ENCODE results near the gene SPOCK1. TPM values are rescaled to one million over a fixed set of nuclear protein-coding genes. Genes with fewer than 3 reads are reported as not detected.

Gene SPOCK1
- total and polyA plus RNA-seq, 2 donors (not counting 3 experiments of a cell fraction or from before 2014, with no cell fraction given) = 144 to 280 TPM

DNA sequence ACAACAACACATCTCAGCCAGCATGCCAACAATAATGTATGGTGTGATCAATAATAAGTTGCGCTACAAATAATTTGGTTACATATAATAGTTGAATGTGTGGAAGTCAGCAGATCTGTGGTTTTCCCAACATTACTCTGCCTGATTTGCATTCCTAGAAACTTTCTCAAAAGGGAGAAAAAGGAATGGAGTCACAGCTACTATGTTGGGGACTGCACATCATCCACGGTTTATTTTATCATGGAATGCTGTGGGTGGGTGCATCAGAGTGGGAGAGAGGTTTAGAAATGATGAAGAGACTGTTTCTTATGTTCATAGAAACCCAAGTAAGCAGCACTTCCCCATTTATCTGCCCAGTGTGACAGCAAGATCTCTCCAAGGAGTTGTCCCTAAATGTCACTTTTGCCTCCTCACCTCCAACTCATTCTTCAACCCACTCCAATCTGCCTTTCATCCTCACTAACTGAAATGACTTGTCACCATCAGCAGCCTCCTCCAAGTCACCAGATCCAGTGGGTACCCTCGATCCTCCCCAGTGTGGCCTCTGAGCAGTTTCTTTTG is 2.8 kb upstream of the SPOCK1 start:
- intact Hi-C loops (cut with micrococcal nuclease) (no loop called here), dilution Hi-C loops (cut with MboI; ENCODE audit: extremely low pct_ligation_motif_present, low sequenced_read_pairs) (no loop called here)
- H3K9me1 ChIP-seq (replicated peaks; ENCODE audit: control insufficient read depth, extremely low read depth, insufficient read depth, low read length) = no peaks in the 10 kb centered on the region
- DNase-seq (ENCODE audit: low read depth, low spot score) (no peak), FAIRE-seq (no peak)
- H3K36me3 ChIP-seq (ENCODE audit: control insufficient read depth in 2 of 2, extremely low read depth in 1 of 2, insufficient read depth in 2 of 2, low read length in 2 of 2) = no peaks in the 10 kb centered on the region
- no peak overlapping the region for H2AFZ ChIP-seq (ENCODE audit: low read depth, low read length)
- TF ChIP-seq FOS (IDR thresholded peaks at IDR 0.05; ENCODE audit: borderline replicate concordance, insufficient read depth, low read length) (no peak), GATA2 (IDR thresholded peaks at IDR 0.05; ENCODE audit: insufficient read depth, insufficient read length, low read depth, low read length) (no peak), POLR2AphosphoS5 (IDR thresholded peaks at IDR 0.05; ENCODE audit: insufficient read depth, low read depth, low read length) (no peak), POLR2A (IDR thresholded peaks at IDR 0.05; ENCODE audit: low read depth, low read length) (no peak), MYC (IDR thresholded peaks at IDR 0.05; ENCODE audit: low read depth, low read length) (no peak), EZH2 (IDR thresholded peaks at IDR 0.05; ENCODE audit: borderline replicate concordance, low read depth, low read length, severe bottlenecking) (no peak), JUN (IDR thresholded peaks at IDR 0.05; ENCODE audit: borderline replicate concordance, insufficient read depth, insufficient read length, low read depth) (no peak)
- TF ChIP-seq, protein P1, sequence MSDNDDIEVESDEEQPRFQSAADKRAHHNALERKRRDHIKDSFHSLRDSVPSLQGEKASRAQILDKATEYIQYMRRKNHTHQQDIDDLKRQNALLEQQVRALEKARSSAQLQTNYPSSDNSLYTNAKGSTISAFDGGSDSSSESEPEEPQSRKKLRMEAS (IDR thresholded peaks at IDR 0.05; ENCODE audit: insufficient read depth, insufficient read length) = no peak
- TF ChIP-seq, protein P2, sequence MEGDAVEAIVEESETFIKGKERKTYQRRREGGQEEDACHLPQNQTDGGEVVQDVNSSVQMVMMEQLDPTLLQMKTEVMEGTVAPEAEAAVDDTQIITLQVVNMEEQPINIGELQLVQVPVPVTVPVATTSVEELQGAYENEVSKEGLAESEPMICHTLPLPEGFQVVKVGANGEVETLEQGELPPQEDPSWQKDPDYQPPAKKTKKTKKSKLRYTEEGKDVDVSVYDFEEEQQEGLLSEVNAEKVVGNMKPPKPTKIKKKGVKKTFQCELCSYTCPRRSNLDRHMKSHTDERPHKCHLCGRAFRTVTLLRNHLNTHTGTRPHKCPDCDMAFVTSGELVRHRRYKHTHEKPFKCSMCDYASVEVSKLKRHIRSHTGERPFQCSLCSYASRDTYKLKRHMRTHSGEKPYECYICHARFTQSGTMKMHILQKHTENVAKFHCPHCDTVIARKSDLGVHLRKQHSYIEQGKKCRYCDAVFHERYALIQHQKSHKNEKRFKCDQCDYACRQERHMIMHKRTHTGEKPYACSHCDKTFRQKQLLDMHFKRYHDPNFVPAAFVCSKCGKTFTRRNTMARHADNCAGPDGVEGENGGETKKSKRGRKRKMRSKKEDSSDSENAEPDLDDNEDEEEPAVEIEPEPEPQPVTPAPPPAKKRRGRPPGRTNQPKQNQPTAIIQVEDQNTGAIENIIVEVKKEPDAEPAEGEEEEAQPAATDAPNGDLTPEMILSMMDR (IDR thresholded peaks at IDR 0.05; ENCODE audit: extremely low read depth in 1 of 2, insufficient read depth in 1 of 2, low read depth in 1 of 2, low read length in 2 of 2) = no peak
- ChIA-PET CTCF (interaction anchor here (1.2 kb wide), 1 partner anchor 182 kb away, joined by 12 read pairs; no protein-coding TSS in a partner anchor), POLR2A (no interaction called here)
- no TSS peak for BruUV-seq (replicated peaks)
- no peak overlapping the region for H3K9ac ChIP-seq (replicated peaks; ENCODE audit: extremely low read depth, insufficient read depth, low read length)
- no peaks in the 10 kb centered on the region for H4K20me1 ChIP-seq (replicated peaks; ENCODE audit: control insufficient read depth, extremely low read depth, insufficient read depth, low read length)
- H3K9me3 ChIP-seq (replicated peaks; ENCODE audit: control insufficient read depth, insufficient read depth, low read length) = no peaks in the 10 kb centered on the region
- peaks cover 12% of the 10 kb centered on the region for H3K4me1 ChIP-seq (ENCODE audit: control insufficient read depth, extremely low read depth, insufficient read depth, low read length)
- H3K79me2 ChIP-seq (ENCODE audit: control insufficient read depth, insufficient read depth, low read length) = peaks cover 21% of the 10 kb centered on the region
- peaks cover 15 to 18% of the 10 kb centered on the region in 2 experiments for H3K27me3 ChIP-seq (ENCODE audit: control insufficient read depth in 2 of 2, insufficient read depth in 2 of 2, low read length in 2 of 2)
- H3K4me3 ChIP-seq (replicated peaks in 1 of 3; ENCODE audit: insufficient read depth in 1 of 3, low read depth in 1 of 3, low read length in 3 of 3) = no peak overlapping the region
- no peak overlapping the region for H3K4me2 ChIP-seq (ENCODE audit: insufficient read depth, low read length)
- H3K27ac ChIP-seq (ENCODE audit: insufficient read depth, low read depth, low read length) = no peak overlapping the region

Measured in endothelial cell of umbilical vein (primary cell).